Panc1 (cell line): Measurements from ENCODE around the gene BANF1.

ENCODE experiments used
- CTCF ChIP-seq: fragments of 450-650 bp; IDR thresholded peaks from 2 replicates; pipeline ENCODE4 v1.5.1; 2017; ENCODE audit warnings: mild to moderate bottlenecking
- POLR2AphosphoS5 ChIP-seq: IDR thresholded peaks from 2 replicates; pipeline ENCODE4 v1.6.1; 2012; ENCODE audit warnings: mild to moderate bottlenecking, low read depth, low read length, moderate library complexity
- REST ChIP-seq, 2 experiments: IDR thresholded peaks; 2 replicates each; pipeline ENCODE4 v1.6.1; 2011 to 2012; ENCODE audit warnings: low read depth in 2 of 2, control low read depth in 1 of 2, low read length in 1 of 2, mild to moderate bottlenecking in 1 of 2, moderate library complexity in 1 of 2; ENCODE audit not compliant: insufficient read depth in 1 of 2
- SIN3A ChIP-seq: IDR thresholded peaks from 2 replicates; pipeline ENCODE4 v1.6.1; 2012; ENCODE audit warnings: low read depth, mild to moderate bottlenecking, low read length, moderate library complexity, borderline replicate concordance; ENCODE audit not compliant: insufficient read depth
- TCF7L2 ChIP-seq: IDR thresholded peaks from 2 replicates; pipeline ENCODE4 v1.6.1; 2011; ENCODE audit warnings: mild to moderate bottlenecking, low read depth, low read length, inconsistent platforms

GRCh38 chr11:66026017-66026529, 23.8 kb downstream of the BANF1 start, which contains the start of gene CATSPER1:
- TF ChIP-seq CTCF (no peak), POLR2AphosphoS5 (no peak), SIN3A (no peak), REST (IDR thresholded peaks at IDR 0.05; ENCODE audit: insufficient read depth in 1 of 2, low read depth in 2 of 2, low read length in 1 of 2) (no peak), TCF7L2 (no peak)
